ENCODE results near the gene ASB13.
"Not testable (repeated sequence)": the region's sequence is repeated elsewhere in the genome, so short reads cannot be mapped to it uniquely, and the experiment has no call there.

Gene ASB13

GRCh38 chr10:5625992-5626777 lies 40.2 kb downstream of the ASB13 start:
- DNase-seq (ENCODE audit: low read depth, low spot score): no peak

- no peak for DNase-seq (ENCODE audit: low read depth, low spot score)
These were observed 41.7 kb downstream of the ASB13 start for GRCh38 chr10:5624701-5625100.

- peak; percentile 46 for DNase-seq (ENCODE audit: low read depth, low spot score)
These were observed 43.2 kb downstream of the ASB13 start for GRCh38 chr10:5623081-5623748.

DNA sequence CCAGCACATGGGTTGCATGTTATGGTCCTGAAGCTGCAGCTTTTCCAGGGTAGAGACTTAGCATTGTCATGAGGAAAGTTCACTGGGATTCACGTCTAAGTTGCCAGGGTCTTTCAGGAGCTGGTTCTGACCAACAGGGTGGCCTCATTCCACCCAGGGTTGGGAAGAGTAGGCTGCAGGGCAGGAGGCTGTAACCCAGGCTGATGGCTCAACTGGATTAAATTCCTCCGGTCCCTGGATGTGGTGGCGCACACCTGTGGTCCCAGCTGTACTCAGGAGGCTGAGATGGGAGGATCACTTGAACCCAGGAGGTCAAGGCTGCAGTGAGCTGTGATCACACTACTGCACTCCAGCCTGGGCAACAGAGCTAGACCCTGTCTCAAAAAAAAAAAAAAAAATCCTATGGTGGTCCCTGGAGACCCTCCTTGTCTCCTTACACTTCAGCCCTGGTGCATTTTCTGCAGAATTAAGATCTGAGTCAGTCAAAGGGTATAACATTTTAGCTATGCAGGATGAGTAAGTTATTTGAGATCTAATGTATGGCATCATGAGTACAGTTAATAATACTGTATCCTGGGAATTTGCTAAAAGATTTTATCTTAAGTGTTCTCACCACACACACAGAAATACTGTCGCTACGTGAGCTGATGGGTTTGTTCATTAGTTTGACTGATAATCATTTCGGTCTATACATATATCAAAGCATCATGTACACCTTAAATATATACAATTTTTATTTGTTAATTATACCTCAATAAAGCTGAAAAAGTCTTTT lies 44.0 kb downstream of the ASB13 start:
- DNase-seq (ENCODE audit: low read depth, low spot score): no peak

- DNase-seq (ENCODE audit: low read depth, low spot score): not testable (repeated sequence)
These were observed 45.0 kb downstream of the ASB13 start for GRCh38 chr10:5621371-5621770.

GRCh38 chr10:5620966-5621365 lies 45.4 kb downstream of the ASB13 start:
- DNase-seq (ENCODE audit: low read depth, low spot score): no peak

DNA sequence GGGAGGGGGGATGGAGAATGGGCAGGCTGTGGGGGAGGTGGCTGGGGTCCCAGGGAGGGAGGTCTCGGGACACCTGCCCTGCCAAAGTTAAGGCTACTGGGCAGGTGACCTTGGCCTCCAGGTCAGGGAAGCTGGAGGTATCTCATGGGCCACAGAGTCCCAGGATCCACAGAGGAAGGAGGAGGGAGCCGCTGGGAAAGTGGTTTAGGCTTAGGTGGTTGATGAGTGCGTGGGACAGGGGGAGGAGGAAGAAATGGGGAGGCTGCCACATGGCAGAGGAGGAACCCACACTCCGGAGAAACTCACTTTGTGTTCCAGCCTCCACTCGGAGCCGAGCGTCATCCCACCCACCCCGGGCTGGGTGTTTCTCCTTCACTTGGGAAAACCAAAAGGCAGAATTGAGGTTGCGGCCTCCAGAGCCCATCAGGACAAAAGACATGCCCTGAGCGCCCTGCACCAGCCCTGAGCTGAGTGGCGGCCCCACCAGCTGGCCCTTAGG lies 46.1 kb downstream of the ASB13 start:
- no peak for DNase-seq (ENCODE audit: low read depth, low spot score)

DNA sequence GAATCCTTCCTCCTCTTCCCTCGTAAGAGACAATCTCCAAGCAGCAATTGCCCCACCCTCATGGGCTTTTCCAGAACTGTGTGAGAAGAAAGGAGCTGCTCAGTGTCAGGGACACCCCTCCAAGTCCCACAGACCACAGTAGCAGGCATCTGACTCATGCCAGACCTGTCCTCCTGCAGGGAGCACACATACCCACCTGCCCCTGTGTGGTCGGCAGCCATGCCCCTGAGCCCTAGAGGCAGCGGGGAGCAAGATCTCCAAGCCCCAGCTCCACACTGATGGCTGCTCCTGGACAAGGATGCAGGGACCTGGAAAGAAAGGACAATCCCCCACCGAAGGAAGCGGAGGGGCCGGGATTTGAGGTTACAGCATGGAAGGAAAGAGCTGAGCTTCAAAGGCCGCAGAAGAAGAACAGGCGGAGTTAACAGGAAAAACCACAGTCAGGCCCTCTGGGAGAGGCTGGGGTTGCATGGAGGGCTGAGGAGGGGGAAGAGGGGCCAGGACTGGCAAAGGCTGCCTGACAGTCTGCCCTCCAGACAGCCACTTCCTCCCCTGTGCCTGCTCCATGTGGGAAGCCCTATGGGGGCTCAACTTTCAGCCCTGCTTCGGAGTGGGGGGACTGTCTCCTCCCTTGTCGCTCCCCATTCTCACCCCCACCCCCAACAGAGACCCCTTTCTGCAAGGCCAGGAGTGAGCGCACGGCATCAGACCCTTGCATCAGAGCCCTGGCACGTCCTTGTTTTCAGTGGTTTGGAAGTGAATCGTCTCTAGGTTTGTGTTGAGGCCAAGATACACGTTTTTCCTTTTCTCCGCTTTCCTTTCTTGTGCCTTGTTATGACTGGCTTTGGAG lies 46.8 kb downstream of the ASB13 start:
- no peak for DNase-seq (ENCODE audit: low read depth, low spot score)

DNA sequence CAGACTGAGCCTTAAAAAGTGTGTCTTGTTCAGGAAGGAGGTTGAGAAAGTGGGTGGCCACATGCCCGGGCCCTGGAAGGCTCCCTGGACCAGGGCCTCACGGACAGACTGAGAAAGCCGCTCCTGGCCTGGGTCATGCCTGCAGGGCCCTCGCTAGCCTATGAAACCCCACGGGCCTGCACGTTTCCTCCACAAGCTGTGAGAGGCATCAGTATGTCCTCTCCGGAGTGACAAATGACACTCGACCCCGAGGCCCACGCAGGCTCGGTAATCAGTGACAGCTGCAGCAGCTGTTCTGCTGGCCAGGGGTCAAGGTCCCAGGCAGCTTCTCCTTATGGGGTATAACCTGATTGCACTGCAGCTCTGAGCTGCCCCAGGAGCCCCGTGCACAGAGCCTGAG lies 47.6 kb downstream of the ASB13 start:
- no peak for DNase-seq (ENCODE audit: low read depth, low spot score)

GRCh38 chr10:5618042-5618441 lies 48.4 kb downstream of the ASB13 start:
- no peak for DNase-seq (ENCODE audit: low read depth, low spot score)

GRCh38 chr10:5617521-5617920 lies 48.9 kb downstream of the ASB13 start:
- DNase-seq (ENCODE audit: low read depth, low spot score): no peak

DNA sequence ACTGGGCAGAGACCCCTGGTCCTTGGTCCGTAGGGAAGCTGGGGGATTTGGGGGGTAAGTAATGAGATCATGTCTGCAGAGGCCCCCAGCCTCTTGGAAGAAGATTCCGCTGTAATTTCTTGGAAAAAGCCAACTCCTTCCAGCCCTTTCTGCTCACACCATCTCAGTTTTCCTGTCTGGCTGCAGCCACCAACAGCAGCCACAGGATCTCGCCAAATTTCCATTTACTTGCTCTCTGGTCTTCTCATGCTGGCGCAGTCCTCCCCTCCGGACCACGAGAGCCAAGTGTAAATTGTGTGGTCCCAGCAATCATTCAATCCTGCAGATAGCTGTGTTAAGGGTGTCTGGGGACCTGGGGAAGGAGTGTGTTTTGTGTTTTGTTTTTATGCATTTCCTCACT lies 49.6 kb downstream of the ASB13 start:
- no peak for DNase-seq (ENCODE audit: low read depth, low spot score)

DNA sequence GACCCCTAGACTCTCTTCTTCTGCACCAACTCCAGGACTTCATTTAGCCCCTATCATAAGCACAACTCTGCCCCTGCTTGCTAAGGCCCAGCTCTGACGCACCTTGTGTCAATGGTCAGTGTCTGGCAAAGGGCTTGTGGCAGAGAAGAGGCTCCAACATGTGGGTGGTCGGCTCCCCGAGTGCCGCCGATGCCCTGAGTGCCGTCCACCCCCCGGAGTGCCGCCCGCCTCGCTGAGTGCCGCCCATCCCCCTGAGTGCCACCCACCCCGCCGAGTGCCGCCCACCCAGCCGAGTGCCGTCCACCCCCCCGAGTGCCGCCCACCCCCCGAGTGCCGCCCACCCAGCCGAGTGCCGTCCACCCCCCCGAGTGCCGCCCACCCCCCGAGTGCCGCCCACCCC lies 50.3 kb downstream of the ASB13 start:
- no peak for DNase-seq (ENCODE audit: low read depth, low spot score)

DNA sequence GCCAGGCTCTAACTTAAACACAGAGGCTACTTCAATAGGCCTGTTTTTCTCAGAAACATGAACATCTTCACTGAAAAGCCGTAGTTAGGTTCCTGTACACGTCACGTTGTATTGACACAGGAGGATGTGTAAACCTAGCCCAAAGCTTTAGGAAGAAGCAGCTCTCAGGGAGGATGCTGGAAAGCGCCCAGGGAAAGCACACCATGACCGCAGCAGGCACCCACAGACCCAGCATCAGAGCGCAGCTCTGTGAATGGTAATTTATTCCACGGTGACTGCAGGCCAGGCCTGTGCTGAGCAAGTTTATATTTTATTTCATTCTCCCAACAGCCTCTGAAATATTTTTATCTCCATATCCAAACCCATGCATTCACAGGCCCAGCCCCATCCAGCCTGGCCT lies 51.1 kb downstream of the ASB13 start:
- no peak for DNase-seq (ENCODE audit: low read depth, low spot score)

DNA sequence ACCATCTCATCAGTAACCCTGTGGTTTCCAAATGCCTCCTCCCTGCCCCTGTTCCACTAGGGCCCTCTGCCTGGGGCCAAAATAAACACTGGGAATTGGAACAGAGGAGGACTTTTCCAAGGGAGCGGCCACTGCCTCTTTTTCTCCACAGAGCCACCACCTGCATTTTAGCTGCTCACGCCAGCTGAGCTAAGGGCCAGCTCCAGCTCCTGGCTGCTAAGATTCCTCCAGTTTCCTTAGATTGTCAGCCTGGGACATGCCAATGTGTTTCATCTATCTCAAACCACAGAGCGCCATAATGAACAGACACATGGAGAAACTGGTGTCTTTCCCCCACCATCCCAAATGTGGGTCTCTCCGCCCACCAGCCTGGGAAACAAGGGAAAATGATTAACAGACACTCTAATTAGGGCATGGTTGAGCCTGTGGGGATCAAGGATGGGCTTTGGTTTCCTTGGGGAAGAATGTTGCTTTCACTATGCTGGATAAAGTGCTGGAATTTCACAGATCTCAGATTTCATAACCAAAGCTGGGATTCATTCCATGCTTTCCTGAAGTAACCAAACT lies 52.2 kb downstream of the ASB13 start:
- DNase-seq (ENCODE audit: low read depth, low spot score): no peak

DNA sequence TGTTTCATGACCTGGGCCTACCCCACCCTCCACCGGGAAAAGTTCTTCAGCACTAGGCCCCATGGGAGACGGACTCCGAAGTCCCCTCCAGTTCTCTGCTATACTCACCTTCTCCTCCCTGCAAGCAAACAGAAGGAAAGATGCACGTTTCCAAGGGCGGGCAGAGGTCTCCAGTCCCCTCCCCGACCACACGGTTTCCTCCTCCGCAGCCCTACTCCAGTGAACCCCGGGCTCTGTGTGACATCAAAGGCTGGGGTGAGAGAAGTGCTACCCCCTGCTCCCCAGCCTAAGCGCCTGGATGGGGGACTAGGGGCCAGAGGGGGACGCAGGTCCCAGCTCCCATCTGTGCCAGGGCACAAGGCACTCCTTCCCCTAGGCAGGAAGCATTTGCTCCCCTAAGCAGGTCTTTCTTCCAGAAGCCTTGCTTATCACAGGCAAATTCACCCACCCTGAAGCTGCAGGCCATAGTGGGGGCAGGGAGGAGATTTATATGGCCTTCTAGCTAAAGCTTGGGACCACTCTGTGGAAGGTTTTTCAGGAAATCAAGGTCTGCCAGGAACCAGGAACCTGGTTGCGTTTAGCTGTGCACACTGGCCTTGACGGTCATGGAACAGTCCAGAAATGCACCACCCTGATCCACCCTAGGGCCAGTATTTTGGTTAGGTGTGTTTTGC lies 52.8 kb downstream of the ASB13 start:
- DNase-seq (ENCODE audit: low read depth, low spot score): no peak

- no peak for DNase-seq (ENCODE audit: low read depth, low spot score)
These were observed 54.3 kb downstream of the ASB13 start for GRCh38 chr10:5611899-5612680.

GRCh38 chr10:5609952-5610616 lies 56.3 kb downstream of the ASB13 start:
- no peak for DNase-seq (ENCODE audit: low read depth, low spot score)

DNA sequence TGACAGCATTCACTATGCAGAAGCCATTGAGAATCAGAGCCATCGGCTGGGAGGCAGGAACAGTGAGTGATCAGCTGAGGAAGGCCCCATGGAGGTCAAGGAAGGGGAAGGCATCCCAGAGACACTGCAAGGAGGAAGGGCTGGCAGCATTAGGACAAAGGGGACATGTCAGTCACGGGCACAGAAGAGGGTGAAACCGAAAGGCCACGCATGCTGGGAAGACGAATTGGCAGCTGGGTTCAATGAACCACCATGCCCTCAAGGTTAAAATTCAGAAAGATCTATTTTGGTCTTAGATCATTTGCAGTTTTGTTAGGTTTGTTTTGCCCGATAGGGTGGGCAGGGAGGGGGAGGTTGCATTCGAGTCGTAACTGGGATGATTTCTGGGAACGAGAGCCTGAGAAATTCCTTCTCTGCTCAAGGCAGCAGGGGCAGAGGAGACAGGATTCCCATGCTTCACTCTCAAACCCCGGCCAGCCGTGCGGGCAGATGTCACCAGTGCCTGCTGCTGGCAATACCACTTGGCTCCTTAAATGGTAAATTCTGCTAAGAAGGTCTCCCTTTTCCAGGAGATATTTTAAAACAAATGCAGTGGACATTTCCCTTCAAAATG lies 57.7 kb downstream of the ASB13 start:
- DNase-seq (ENCODE audit: low read depth, low spot score): no peak
